HEK293 (cell line): ENCODE data around the gene C1orf198.
A peak's percentile ranks its signal among the peaks of the same experiment; 100 is the strongest.

Source experiments
- AEBP2 ChIP-seq: fragments of 450-650 bp; formaldehyde crosslinking; IDR thresholded peaks from 2 replicates; pipeline ENCODE4 v1.5.1; 2016; ENCODE audit warnings: missing biosample characterization, missing genetic modification characterization, borderline replicate concordance
- OVOL3 ChIP-seq: fragments of 450-650 bp; formaldehyde crosslinking; IDR thresholded peaks from 2 replicates; pipeline ENCODE4 v1.5.1; 2016; ENCODE audit warnings: missing biosample characterization, missing genetic modification characterization
- SCRT2 ChIP-seq: fragments of 450-650 bp; formaldehyde crosslinking; IDR thresholded peaks from 2 replicates; pipeline ENCODE4 v1.5.1; 2016; ENCODE audit warnings: missing biosample characterization, missing genetic modification characterization
- TRIM28 ChIP-seq: IDR thresholded peaks from 2 replicates; pipeline ENCODE4 v1.6.1; 2011; ENCODE audit warnings: low read length, control low read depth, borderline replicate concordance
- ZBTB7A ChIP-seq: fragments of 450-650 bp; formaldehyde crosslinking; IDR thresholded peaks from 2 replicates; pipeline ENCODE4 v1.5.1; 2016; ENCODE audit warnings: low read depth, missing biosample characterization, missing genetic modification characterization
- ZFP37 ChIP-seq: fragments of 450-650 bp; formaldehyde crosslinking; IDR thresholded peaks from 2 replicates; pipeline ENCODE4 v1.5.1; 2016; ENCODE audit warnings: missing biosample characterization, missing genetic modification characterization
- ZFP41 ChIP-seq: fragments of 450-650 bp; formaldehyde crosslinking; IDR thresholded peaks from 2 replicates; pipeline ENCODE4 v1.5.1; 2016; ENCODE audit warnings: missing biosample characterization, missing genetic modification characterization, borderline replicate concordance
- ZNF146 ChIP-seq: fragments of 450-650 bp; formaldehyde crosslinking; IDR thresholded peaks from 2 replicates; pipeline ENCODE4 v1.5.1; 2016; ENCODE audit warnings: missing biosample characterization, missing genetic modification characterization
- ZNF2 ChIP-seq: fragments of 450-650 bp; formaldehyde crosslinking; IDR thresholded peaks from 2 replicates; pipeline ENCODE4 v1.5.1; 2016; ENCODE audit warnings: missing biosample characterization, missing genetic modification characterization
- ZNF266 ChIP-seq: fragments of 450-650 bp; formaldehyde crosslinking; IDR thresholded peaks from 2 replicates; pipeline ENCODE4 v1.5.1; 2016; ENCODE audit warnings: missing biosample characterization, missing genetic modification characterization, low read depth
- ZNF274 ChIP-seq, 2 experiments: fragments of 200-500 bp in 1 of 2; fragments of 450-650 bp in 1 of 2; sonication (Bioruptor generic) in 1 of 2; formaldehyde crosslinking in 1 of 2; IDR thresholded peaks; 2 replicates each; pipeline versions ENCODE4 v1.5.1 to v1.6.1; 2014 to 2016; ENCODE audit warnings: borderline replicate concordance in 1 of 2, inconsistent platforms in 1 of 2, low read length in 1 of 2, missing biosample characterization in 1 of 2, missing genetic modification characterization in 1 of 2
- ZNF280D ChIP-seq: fragments of 450-650 bp; formaldehyde crosslinking; IDR thresholded peaks from 2 replicates; pipeline ENCODE4 v1.5.1; 2016; ENCODE audit warnings: missing biosample characterization, missing genetic modification characterization
- ZNF350 ChIP-seq: fragments of 450-650 bp; formaldehyde crosslinking; IDR thresholded peaks from 2 replicates; pipeline ENCODE4 v1.5.0; 2017; ENCODE audit warnings: missing biosample characterization, mild to moderate bottlenecking, missing genetic modification characterization
- ZNF398 ChIP-seq: fragments of 450-650 bp; formaldehyde crosslinking; IDR thresholded peaks from 2 replicates; pipeline ENCODE4 v1.5.1; 2017; ENCODE audit warnings: missing biosample characterization, missing genetic modification characterization
- ZNF501 ChIP-seq: fragments of 450-650 bp; formaldehyde crosslinking; IDR thresholded peaks from 2 replicates; pipeline ENCODE4 v1.5.1; 2016; ENCODE audit warnings: missing biosample characterization, missing genetic modification characterization
- ZNF518A ChIP-seq: fragments of 450-650 bp; formaldehyde crosslinking; conservative IDR thresholded peaks from 2 replicates; pipeline ENCODE4 v1.5.1; 2016; ENCODE audit warnings: low read depth, missing biosample characterization, missing genetic modification characterization
- ZNF623 ChIP-seq: fragments of 450-650 bp; formaldehyde crosslinking; IDR thresholded peaks from 2 replicates; pipeline ENCODE4 v1.5.1; 2016; ENCODE audit warnings: missing biosample characterization, missing genetic modification characterization
- ZNF645 ChIP-seq: fragments of 450-650 bp; formaldehyde crosslinking; IDR thresholded peaks from 2 replicates; pipeline ENCODE4; 2016; ENCODE audit warnings: missing biosample characterization, missing genetic modification characterization
- ZNF658 ChIP-seq: fragments of 450-650 bp; formaldehyde crosslinking; IDR thresholded peaks from 2 replicates; pipeline ENCODE4; 2016; ENCODE audit warnings: missing biosample characterization, missing genetic modification characterization
- ZNF660 ChIP-seq: fragments of 450-650 bp; IDR thresholded peaks from 2 replicates; pipeline ENCODE4 v1.5.1; 2018; ENCODE audit warnings: missing biosample characterization, mild to moderate bottlenecking, missing genetic modification characterization
- ZNF670 ChIP-seq: fragments of 450-650 bp; formaldehyde crosslinking; IDR thresholded peaks from 2 replicates; pipeline ENCODE4 v1.5.1; 2016; ENCODE audit warnings: missing biosample characterization, missing genetic modification characterization, low read depth
- ZNF677 ChIP-seq: fragments of 450-650 bp; IDR thresholded peaks from 2 replicates; pipeline ENCODE4 v1.5.0; 2018; ENCODE audit warnings: missing biosample characterization, mild to moderate bottlenecking, missing genetic modification characterization, moderate library complexity
- ZNF76 ChIP-seq: fragments of 450-650 bp; formaldehyde crosslinking; IDR thresholded peaks from 2 replicates; pipeline ENCODE4; 2016; ENCODE audit warnings: low read depth, missing biosample characterization, missing genetic modification characterization, borderline replicate concordance
- ZSCAN18 ChIP-seq: fragments of 450-650 bp; formaldehyde crosslinking; IDR thresholded peaks from 2 replicates; pipeline ENCODE4 v1.5.1; 2016; ENCODE audit warnings: missing biosample characterization, missing genetic modification characterization

C1orf198 gene

GRCh38 chr1:230867903-230868735 is at the start of gene C1orf198 (continued):
- TF ChIP-seq ZNF280D (tag by site-specific recombination) (no peak; the same call in 1 of the 2 replicates), ZNF645 (no peak), ZNF350 (tag by site-specific recombination) (no peak), SCRT2 (tag by site-specific recombination) (no peak), TRIM28 (no peak), ZNF501 (tag by site-specific recombination) (0 out of 2 replicates have a peak, but pooled peaks have one; percentile 52), OVOL3 (tag by site-specific recombination) (no peak), ZNF623 (tag by site-specific recombination) (no peak), AEBP2 (no peak), ZNF677 (peak; percentile 47; the same call in 1 of the 2 replicates), ZNF76 (tag by site-specific recombination) (peak; percentile 66; the same call in 1 of the 2 replicates), ZFP37 (no peak), ZNF274 (IDR thresholded peaks at IDR 0.05; ENCODE audit: low read length) (no peak), ZNF274 (tag by site-specific recombination; IDR thresholded peaks at IDR 0.05; ENCODE audit: borderline replicate concordance) (no peak), ZNF660 (tag by site-specific recombination) (peak; percentile 83), ZNF146 (no peak), ZNF398 (tag by site-specific recombination) (peak; percentile 27; the same call in 1 of the 2 replicates), ZNF670 (tag by site-specific recombination) (no peak), ZSCAN18 (tag by site-specific recombination) (no peak), ZNF518A (tag by site-specific recombination) (no peak), ZBTB7A (tag by site-specific recombination) (peak; percentile 28; the same call in 1 of the 2 replicates), ZFP41 (tag by site-specific recombination) (no peak), ZNF2 (tag by site-specific recombination) (peak; percentile 44; the same call in 1 of the 2 replicates), ZNF658 (tag by site-specific recombination) (no peak), ZNF266 (tag by site-specific recombination) (no peak)
